ENCODE results near the gene ERP27.

DNA sequence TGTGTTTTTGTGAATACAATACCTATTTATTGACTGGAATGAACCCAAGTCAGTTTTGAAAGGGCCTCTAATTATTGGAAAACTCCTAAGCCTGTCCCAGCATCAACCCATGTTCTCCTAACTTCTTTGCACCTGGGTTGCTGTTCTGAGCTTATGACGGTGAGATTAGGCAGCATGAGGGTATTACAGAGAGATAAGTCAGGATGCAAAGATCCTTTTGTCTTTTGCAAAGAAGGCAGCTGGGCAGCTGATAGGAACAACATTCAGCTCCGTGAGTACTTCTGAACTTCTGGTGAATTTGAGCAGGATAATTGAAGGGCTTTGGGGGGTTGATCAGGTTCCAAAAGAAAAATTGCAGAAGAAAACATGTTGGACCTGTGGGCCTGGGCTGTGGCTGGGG is 34.5 kb upstream of the ERP27 start, which contains the start of gene PDE6H:
- TF ChIP-seq EZH2 (IDR thresholded peaks at IDR 0.05; ENCODE audit: low read length, missing control alignments), result no peak
- TF ChIP-seq, protein P1, sequence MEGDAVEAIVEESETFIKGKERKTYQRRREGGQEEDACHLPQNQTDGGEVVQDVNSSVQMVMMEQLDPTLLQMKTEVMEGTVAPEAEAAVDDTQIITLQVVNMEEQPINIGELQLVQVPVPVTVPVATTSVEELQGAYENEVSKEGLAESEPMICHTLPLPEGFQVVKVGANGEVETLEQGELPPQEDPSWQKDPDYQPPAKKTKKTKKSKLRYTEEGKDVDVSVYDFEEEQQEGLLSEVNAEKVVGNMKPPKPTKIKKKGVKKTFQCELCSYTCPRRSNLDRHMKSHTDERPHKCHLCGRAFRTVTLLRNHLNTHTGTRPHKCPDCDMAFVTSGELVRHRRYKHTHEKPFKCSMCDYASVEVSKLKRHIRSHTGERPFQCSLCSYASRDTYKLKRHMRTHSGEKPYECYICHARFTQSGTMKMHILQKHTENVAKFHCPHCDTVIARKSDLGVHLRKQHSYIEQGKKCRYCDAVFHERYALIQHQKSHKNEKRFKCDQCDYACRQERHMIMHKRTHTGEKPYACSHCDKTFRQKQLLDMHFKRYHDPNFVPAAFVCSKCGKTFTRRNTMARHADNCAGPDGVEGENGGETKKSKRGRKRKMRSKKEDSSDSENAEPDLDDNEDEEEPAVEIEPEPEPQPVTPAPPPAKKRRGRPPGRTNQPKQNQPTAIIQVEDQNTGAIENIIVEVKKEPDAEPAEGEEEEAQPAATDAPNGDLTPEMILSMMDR (conservative IDR thresholded peaks at IDR 0.05 in 1 of 2, IDR thresholded peaks at IDR 0.05 in 1 of 2; ENCODE audit: low read depth in 1 of 2, low read length in 2 of 2), result no peak

Measured in fibroblast of lung (primary cell).